ENCODE data around the gene RNLS.

RNLS gene

DNA sequence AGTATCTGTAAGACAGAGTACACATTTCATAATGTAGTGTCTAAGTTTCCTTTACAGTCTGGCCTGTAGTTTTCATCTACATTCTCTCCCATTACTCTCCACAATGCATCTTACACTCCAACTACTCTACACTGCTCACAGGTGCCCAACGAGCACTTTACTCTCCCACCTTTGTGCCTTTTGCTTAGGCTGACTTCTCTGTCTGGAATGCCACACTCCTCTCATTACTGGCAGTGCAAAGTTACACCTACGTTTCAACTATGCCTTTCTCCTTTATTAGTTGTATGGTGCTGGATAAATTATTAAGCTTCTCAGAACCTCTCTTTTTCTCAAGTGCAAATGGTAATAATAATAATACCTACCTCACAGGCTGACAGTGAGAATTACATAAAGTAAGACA lies 70.5 kb downstream of the RNLS start:
- Histone ChIP-seq H3K9me3 (ENCODE audit: low read length) (no peaks in the 10 kb centered on the region), H3K9me2 (ENCODE audit: low read depth, low read length) (no peaks in the 10 kb centered on the region), H3K4me3 (ENCODE audit: low read depth, low read length, poor library complexity, severe bottlenecking) (no peak overlapping the region), H4K20me1 (ENCODE audit: insufficient read depth, low read length) (no peaks in the 10 kb centered on the region), H3K27me3 (ENCODE audit: insufficient read depth, low read length) (no peaks in the 10 kb centered on the region), H3K4me1 (ENCODE audit: insufficient read depth, low read length, severe bottlenecking) (no peaks in the 10 kb centered on the region), H3K36me3 (ENCODE audit: insufficient read depth, low read length) (no peaks in the 10 kb centered on the region), H3K27ac (ENCODE audit: low read depth, low read length, poor library complexity, severe bottlenecking) (no peak overlapping the region), H3K9ac (ENCODE audit: low read length) (no peak overlapping the region), H2AFZ (ENCODE audit: low read length) (no peak overlapping the region), H3K4me2 (ENCODE audit: low read length) (no peak overlapping the region), H3F3A (ENCODE audit: insufficient read depth, low read length) (no peaks in the 10 kb centered on the region), H3K79me2 (ENCODE audit: insufficient read depth, low read length) (no peaks in the 10 kb centered on the region)
- TF ChIP-seq, protein P1, sequence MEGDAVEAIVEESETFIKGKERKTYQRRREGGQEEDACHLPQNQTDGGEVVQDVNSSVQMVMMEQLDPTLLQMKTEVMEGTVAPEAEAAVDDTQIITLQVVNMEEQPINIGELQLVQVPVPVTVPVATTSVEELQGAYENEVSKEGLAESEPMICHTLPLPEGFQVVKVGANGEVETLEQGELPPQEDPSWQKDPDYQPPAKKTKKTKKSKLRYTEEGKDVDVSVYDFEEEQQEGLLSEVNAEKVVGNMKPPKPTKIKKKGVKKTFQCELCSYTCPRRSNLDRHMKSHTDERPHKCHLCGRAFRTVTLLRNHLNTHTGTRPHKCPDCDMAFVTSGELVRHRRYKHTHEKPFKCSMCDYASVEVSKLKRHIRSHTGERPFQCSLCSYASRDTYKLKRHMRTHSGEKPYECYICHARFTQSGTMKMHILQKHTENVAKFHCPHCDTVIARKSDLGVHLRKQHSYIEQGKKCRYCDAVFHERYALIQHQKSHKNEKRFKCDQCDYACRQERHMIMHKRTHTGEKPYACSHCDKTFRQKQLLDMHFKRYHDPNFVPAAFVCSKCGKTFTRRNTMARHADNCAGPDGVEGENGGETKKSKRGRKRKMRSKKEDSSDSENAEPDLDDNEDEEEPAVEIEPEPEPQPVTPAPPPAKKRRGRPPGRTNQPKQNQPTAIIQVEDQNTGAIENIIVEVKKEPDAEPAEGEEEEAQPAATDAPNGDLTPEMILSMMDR (IDR thresholded peaks at IDR 0.05; ENCODE audit: low read length) = no peak
- TF ChIP-seq EZH2 (IDR thresholded peaks at IDR 0.05; ENCODE audit: borderline replicate concordance, low read length) = no peak

GRCh38 chr10:88508796-88509195 lies 74.3 kb downstream of the RNLS start:
- Histone ChIP-seq H3K4me3 (ENCODE audit: low read depth, low read length, poor library complexity, severe bottlenecking) (no peak overlapping the region), H3K4me2 (ENCODE audit: low read length) (no peak overlapping the region), H3K27ac (ENCODE audit: low read depth, low read length, poor library complexity, severe bottlenecking) (no peak overlapping the region), H3K27me3 (ENCODE audit: insufficient read depth, low read length) (no peaks in the 10 kb centered on the region), H3K79me2 (ENCODE audit: insufficient read depth, low read length) (no peaks in the 10 kb centered on the region), H2AFZ (ENCODE audit: low read length) (no peak overlapping the region), H3K9me3 (ENCODE audit: low read length) (no peaks in the 10 kb centered on the region), H3K4me1 (ENCODE audit: insufficient read depth, low read length, severe bottlenecking) (no peaks in the 10 kb centered on the region), H3K9me2 (ENCODE audit: low read depth, low read length) (no peaks in the 10 kb centered on the region), H3F3A (ENCODE audit: insufficient read depth, low read length) (no peaks in the 10 kb centered on the region), H4K20me1 (ENCODE audit: insufficient read depth, low read length) (no peaks in the 10 kb centered on the region), H3K36me3 (ENCODE audit: insufficient read depth, low read length) (no peaks in the 10 kb centered on the region), H3K9ac (ENCODE audit: low read length) (no peak overlapping the region)
- no peak for TF ChIP-seq EZH2 (IDR thresholded peaks at IDR 0.05; ENCODE audit: borderline replicate concordance, low read length)
- TF ChIP-seq, protein P1 (IDR thresholded peaks at IDR 0.05; ENCODE audit: low read length) = no peak

- H3K9me2 ChIP-seq (ENCODE audit: low read depth, low read length) = no peaks in the 10 kb centered on the region
- TF ChIP-seq, protein P1 (IDR thresholded peaks at IDR 0.05; ENCODE audit: low read length) = no peak
- no peak for TF ChIP-seq EZH2 (IDR thresholded peaks at IDR 0.05; ENCODE audit: borderline replicate concordance, low read length)
- H3K27ac ChIP-seq (ENCODE audit: low read depth, low read length, poor library complexity, severe bottlenecking) = no peak overlapping the region
- no peaks in the 10 kb centered on the region for H3K4me1 ChIP-seq (ENCODE audit: insufficient read depth, low read length, severe bottlenecking)
- no peak overlapping the region for H3K4me3 ChIP-seq (ENCODE audit: low read depth, low read length, poor library complexity, severe bottlenecking)
- no peaks in the 10 kb centered on the region for H3K36me3 ChIP-seq (ENCODE audit: insufficient read depth, low read length)
- H3F3A ChIP-seq (ENCODE audit: insufficient read depth, low read length) = no peaks in the 10 kb centered on the region
- no peaks in the 10 kb centered on the region for H3K9me3 ChIP-seq (ENCODE audit: low read length)
- no peaks in the 10 kb centered on the region for H3K79me2 ChIP-seq (ENCODE audit: insufficient read depth, low read length)
- no peak overlapping the region for H3K4me2 ChIP-seq (ENCODE audit: low read length)
- H2AFZ ChIP-seq (ENCODE audit: low read length) = no peak overlapping the region
- H4K20me1 ChIP-seq (ENCODE audit: insufficient read depth, low read length) = no peaks in the 10 kb centered on the region
- H3K27me3 ChIP-seq (ENCODE audit: insufficient read depth, low read length) = no peaks in the 10 kb centered on the region
- H3K9ac ChIP-seq (ENCODE audit: low read length) = no peak overlapping the region
Measured at GRCh38 chr10:88507826-88508453, 75.2 kb downstream of the RNLS start.

Data from OCI-LY1 (cell line).